ENCODE measurements around the gene DLG2.
A peak's percentile ranks its signal among the peaks of the same experiment; 100 is the strongest.
"Not testable (repeated sequence)": the region's sequence is repeated elsewhere in the genome, so short reads cannot be mapped to it uniquely, and the experiment has no call there.

DLG2 gene

DNA sequence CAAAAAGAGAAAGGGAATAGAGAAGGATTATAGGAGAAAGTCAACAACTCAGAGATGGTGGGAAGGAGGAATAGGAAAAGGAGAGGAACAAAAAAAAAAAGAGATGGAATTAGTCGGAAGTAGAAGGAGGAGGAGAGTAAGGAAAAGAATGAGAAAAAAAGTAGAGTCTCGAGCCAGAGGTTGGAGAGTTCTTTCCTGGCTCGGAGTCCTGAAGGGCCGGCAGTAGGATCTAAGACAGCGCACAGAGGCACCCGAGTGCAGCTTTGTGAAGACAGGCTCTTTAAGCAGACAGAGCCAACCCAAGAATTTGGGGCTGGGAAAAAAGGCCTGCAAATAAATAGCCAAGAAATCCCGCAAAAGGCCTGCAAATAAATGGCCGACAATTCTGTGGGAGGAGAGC lies 2170.6 kb downstream of the DLG2 start:
- Mint-ChIP-seq H3K36me3 (no peaks in the 10 kb centered on the region), H3K4me1 (no peaks in the 10 kb centered on the region), H3K9me3 (no peaks in the 10 kb centered on the region), H3K4me3 (no peak overlapping the region), H3K27ac (no peak overlapping the region), H3K27me3 (peaks cover 2% of the 10 kb centered on the region)
- no peak for ATAC-seq (ENCODE audit: low read depth)
- no peak for DNase-seq (ENCODE audit: low spot score in 2 of 2)

DNA sequence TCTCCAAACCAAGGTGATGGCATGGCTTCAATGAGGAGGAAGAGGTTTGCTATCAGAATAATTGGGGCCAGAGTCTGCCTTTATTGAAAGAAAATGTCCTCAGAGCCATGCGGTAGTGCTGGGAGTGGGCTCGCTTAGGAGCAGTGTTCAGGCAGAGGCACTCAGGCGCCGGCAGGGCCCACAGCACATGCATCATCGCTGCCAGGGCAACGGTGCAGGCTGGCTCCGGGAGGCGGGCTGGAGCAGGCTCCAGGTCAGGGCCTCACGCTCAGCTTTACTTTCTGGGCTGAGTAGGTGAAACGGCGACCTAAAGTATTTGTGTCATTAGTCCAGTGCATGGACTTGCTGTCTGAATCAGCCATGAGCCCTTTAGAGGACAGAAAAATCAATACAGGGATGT lies 2171.1 kb downstream of the DLG2 start:
- H3K27me3 Mint-ChIP-seq = peaks cover 2% of the 10 kb centered on the region
- no peaks in the 10 kb centered on the region for H3K4me1 Mint-ChIP-seq
- H3K27ac Mint-ChIP-seq = no peak overlapping the region
- no peak for ATAC-seq (ENCODE audit: low read depth)
- no peak overlapping the region for H3K4me3 Mint-ChIP-seq
- H3K36me3 Mint-ChIP-seq = no peaks in the 10 kb centered on the region
- DNase-seq (ENCODE audit: low spot score in 2 of 2) = no peak
- no peaks in the 10 kb centered on the region for H3K9me3 Mint-ChIP-seq

DNA sequence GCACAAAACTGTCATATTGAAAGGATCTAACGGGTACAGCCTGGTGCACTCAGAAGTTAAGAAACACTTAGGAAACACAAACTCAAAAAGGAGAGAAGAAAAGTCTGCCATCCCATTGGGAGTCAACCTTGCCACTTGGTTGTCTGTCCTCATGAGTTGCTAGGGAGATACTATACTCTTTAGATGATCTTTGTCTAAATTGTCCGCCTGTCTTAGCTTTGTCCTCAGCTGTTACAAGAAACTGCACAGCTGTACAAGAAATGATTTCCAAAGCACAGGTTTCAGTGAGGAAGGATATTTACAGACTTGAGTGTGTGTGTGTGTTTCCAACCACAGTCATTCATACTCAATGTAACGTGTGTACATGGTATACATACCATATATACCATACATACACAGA lies 2171.8 kb downstream of the DLG2 start:
- no peak overlapping the region for H3K27ac Mint-ChIP-seq
- H3K9me3 Mint-ChIP-seq = no peaks in the 10 kb centered on the region
- no peak for DNase-seq (ENCODE audit: low spot score in 2 of 2)
- H3K4me1 Mint-ChIP-seq = no peaks in the 10 kb centered on the region
- no peak overlapping the region for H3K4me3 Mint-ChIP-seq
- no peak for ATAC-seq (ENCODE audit: low read depth)
- no peaks in the 10 kb centered on the region for H3K36me3 Mint-ChIP-seq
- peaks cover 2% of the 10 kb centered on the region for H3K27me3 Mint-ChIP-seq

DNA sequence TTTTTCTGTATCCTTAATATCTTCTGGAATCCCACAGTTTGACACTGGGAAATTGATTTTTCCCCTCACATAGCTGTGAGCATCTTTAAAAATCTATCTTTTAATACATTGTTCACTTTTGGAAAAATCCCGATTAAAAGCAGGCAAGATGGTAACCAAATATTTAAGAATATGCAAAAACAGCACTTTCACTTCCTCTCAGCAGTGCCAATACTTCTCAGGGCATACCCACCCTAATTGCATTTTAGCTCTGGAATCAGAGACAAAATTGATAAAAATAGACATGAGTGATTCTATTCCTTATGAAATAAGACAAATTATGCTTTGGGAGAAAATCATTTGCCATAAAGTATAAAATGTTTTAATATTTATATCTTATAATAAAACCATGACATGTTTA lies 2172.5 kb downstream of the DLG2 start:
- Mint-ChIP-seq H3K4me1 (no peaks in the 10 kb centered on the region), H3K9me3 (no peaks in the 10 kb centered on the region), H3K36me3 (no peaks in the 10 kb centered on the region), H3K4me3 (no peak overlapping the region), H3K27me3 (peaks cover 2% of the 10 kb centered on the region), H3K27ac (no peak overlapping the region)
- no peak for ATAC-seq (ENCODE audit: low read depth)
- no peak for DNase-seq (ENCODE audit: low spot score in 2 of 2)

DNA sequence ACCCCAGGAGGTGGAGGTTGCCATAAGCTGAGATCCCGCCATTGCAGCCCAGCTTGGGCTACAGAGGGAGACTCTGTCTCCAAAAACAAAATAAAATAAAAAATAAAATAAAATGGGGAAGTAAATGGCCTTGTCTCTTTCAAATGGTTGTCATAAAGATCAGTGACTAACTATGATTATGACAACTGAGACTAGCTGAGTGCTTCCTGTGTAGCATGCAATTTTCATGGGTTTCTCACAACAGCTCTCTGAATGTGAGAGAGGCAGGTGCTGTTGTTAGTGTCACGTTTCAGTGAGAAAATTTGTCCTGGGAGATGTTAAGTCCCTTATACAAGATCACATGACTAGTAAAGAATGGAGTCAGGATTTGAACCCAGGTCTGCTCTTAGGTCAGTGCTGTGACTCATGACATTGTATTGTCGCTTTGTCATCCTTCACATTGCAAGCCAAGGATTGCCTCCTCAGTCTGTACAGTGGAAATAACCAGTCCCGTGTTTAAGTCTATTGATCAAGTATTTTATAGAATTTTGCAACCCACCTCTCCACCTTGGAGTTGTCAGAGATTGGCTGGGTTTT lies 2177.7 kb downstream of the DLG2 start:
- no peaks in the 10 kb centered on the region for H3K9me3 Mint-ChIP-seq
- H3K27me3 Mint-ChIP-seq = peaks cover 8% of the 10 kb centered on the region
- ATAC-seq (ENCODE audit: low read depth) (no peak), DNase-seq (ENCODE audit: low spot score in 2 of 2) (no peak)
- no peak overlapping the region for H3K4me3 Mint-ChIP-seq
- H3K27ac Mint-ChIP-seq = no peak overlapping the region
- no peaks in the 10 kb centered on the region for H3K4me1 Mint-ChIP-seq
- no peaks in the 10 kb centered on the region for H3K36me3 Mint-ChIP-seq

DNA sequence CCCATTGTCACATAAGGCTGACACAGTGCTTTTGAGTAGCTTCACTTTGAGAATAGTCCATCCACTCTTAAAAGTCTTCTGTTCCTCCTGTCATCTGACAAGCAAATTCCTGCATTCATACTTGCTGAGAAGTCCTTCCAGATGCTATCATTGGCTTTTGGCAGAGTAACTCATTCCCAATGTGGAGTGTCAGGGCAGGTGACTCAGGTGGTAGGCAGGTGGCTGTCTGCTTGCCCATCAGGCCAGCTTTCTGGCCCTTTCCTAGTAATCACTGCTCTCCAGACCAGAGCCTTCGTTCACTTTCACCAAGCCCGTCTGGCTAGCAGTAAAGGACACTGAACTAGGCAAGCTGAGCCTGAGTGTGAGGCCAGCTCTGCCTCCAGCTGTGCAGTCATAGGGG lies 2178.5 kb downstream of the DLG2 start:
- no peak overlapping the region for H3K4me3 Mint-ChIP-seq
- peaks cover 8% of the 10 kb centered on the region for H3K27me3 Mint-ChIP-seq
- H3K27ac Mint-ChIP-seq = no peak overlapping the region
- ATAC-seq (ENCODE audit: low read depth) = no peak
- DNase-seq (ENCODE audit: low spot score in 2 of 2) = no peak
- no peaks in the 10 kb centered on the region for H3K9me3 Mint-ChIP-seq
- H3K4me1 Mint-ChIP-seq = no peaks in the 10 kb centered on the region
- H3K36me3 Mint-ChIP-seq = no peaks in the 10 kb centered on the region

DNA sequence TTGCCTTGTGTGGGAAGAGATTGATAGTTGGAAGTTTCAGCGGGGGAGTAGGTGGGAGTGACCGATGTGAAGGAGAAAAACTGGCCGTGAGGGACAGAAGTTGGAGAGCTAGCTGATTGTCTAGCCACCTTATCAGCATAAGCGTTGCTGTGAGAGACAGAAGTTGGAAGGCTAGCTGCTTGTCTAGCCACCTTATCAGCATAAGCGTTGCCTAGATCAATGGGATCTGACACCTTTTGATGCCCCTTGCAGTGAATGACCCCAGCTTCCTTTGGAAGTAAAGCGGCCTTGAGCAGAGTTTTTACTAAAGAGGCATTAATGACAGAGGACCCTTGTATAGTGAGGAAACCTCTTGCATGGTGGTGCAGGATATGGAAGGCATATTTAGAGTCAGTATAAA lies 2183.3 kb downstream of the DLG2 start:
- H3K27ac Mint-ChIP-seq; H3K9me3 Mint-ChIP-seq; ATAC-seq (ENCODE audit: low read depth); DNase-seq (ENCODE audit: low spot score in 2 of 2); H3K4me1 Mint-ChIP-seq; H3K27me3 Mint-ChIP-seq; H3K36me3 Mint-ChIP-seq; H3K4me3 Mint-ChIP-seq: not testable (repeated sequence)

DNA sequence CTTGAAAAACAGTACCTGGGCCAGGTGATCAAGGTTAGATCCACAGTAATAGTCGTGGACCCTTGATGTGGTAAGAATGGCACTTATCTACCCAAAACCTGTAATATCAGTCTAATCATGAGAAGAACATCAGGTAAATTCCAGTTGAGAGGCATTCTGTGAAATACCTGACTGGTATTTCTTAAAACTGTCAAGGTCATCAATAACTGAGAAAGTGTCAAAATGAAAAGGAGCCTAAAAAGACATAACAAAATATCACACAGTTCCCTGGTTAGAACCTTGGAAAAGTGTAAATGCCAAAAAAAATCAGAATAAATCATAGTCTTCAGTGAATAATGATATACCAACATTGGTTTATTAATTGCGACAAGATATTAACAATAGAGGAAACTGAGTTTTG lies 2185.5 kb downstream of the DLG2 start:
- H3K27me3 Mint-ChIP-seq = peaks cover 2% of the 10 kb centered on the region
- H3K4me1 Mint-ChIP-seq = no peaks in the 10 kb centered on the region
- H3K27ac Mint-ChIP-seq = no peak overlapping the region
- DNase-seq (ENCODE audit: low spot score in 2 of 2) = no peak
- no peak for ATAC-seq (ENCODE audit: low read depth)
- H3K36me3 Mint-ChIP-seq = no peaks in the 10 kb centered on the region
- no peak overlapping the region for H3K4me3 Mint-ChIP-seq
- H3K9me3 Mint-ChIP-seq = no peaks in the 10 kb centered on the region

DNA sequence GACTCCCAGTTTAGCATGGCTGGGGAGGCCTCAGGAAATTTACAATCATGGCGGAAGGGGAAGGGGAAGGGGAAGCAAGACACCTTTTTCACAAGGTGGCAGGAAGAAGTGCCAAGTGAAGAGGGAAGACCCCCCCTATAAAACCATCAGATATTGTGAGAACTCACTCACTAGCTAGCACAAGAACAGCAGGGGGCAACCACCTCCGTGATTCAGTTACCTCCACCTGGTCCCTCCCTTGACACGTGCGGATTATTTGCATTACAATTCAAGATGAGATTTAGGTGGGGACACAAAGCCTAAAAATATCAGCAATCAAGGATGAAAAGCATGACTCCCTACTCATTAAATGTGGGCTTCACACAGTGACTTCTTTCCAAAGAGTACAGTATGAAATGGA lies 2186.0 kb downstream of the DLG2 start:
- DNase-seq (ENCODE audit: low spot score in 2 of 2) (no peak), ATAC-seq (ENCODE audit: low read depth) (no peak)
- H3K27me3 Mint-ChIP-seq = peaks cover 2% of the 10 kb centered on the region
- no peaks in the 10 kb centered on the region for H3K9me3 Mint-ChIP-seq
- no peak overlapping the region for H3K27ac Mint-ChIP-seq
- H3K4me3 Mint-ChIP-seq = no peak overlapping the region
- no peaks in the 10 kb centered on the region for H3K36me3 Mint-ChIP-seq
- H3K4me1 Mint-ChIP-seq = no peaks in the 10 kb centered on the region

DNA sequence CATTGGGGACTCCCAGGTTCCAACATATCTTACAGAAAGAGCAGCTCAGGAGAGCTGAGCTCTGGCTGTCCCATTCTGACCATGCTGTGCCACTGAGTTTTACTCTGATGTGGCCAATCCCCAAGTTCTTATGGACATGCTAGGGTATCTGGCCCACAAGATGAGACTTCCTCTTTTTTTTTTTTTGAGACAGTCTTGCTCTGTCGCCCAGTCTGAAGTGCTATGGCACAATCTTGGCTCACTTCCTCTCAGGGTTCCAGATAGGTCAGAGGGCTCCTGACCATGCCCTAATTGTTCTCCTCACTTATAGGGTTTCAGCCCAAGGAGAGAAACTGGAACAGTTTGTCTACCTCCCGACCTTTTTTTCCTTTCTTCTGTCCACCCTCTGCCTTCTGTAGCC lies 2188.7 kb downstream of the DLG2 start:
- H3K4me3 Mint-ChIP-seq = no peak overlapping the region
- peaks cover 2% of the 10 kb centered on the region for H3K27me3 Mint-ChIP-seq
- H3K4me1 Mint-ChIP-seq = no peaks in the 10 kb centered on the region
- no peaks in the 10 kb centered on the region for H3K9me3 Mint-ChIP-seq
- ATAC-seq (ENCODE audit: low read depth) (peak; percentile 64), DNase-seq (ENCODE audit: low spot score in 2 of 2) (no peak)
- no peak overlapping the region for H3K27ac Mint-ChIP-seq
- H3K36me3 Mint-ChIP-seq = no peaks in the 10 kb centered on the region

DNA sequence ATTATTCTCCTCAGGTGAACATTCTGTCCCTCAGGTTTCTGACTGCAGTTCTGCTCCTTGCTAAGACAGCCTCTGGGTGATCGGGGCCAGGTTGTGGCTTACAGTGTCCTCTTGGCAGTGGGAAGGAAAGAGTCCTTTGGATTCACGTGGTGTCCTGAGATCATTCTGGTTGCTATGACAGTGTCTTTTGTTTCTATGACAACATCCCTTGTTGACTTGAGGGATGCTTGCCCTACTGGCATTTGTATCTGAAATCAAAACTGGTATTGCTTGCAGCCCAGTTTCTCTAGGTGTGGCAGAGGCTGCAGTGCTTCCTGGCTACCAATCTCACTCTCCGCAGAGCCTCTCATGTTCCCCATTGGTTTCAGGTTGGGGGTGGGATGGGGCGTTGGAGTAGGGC lies 2189.2 kb downstream of the DLG2 start:
- no peak for ATAC-seq (ENCODE audit: low read depth)

DNA sequence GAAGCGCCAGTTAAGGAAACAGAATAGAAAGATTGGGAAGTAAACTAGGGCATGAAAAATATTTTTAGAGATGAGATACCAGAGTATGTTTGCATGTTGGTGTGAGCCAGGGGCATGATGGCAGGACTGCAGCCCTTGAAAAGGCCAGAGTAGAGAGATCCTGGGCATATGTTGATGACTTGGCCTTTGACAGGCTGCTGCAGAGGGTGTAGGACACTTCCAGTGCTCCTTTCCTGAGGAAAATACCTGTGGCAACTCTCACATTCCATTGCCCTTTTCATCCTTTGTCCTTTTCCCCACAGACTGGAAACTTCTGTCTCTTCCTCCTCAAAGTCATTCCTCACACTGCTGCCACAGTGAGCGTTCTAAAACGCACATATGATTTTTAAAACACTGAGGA lies 2190.3 kb downstream of the DLG2 start:
- H3K36me3 Mint-ChIP-seq = no peaks in the 10 kb centered on the region
- no peak for DNase-seq (ENCODE audit: low spot score in 2 of 2)
- ATAC-seq (ENCODE audit: low read depth) = no peak
- peaks cover 2% of the 10 kb centered on the region for H3K27me3 Mint-ChIP-seq
- H3K4me3 Mint-ChIP-seq = no peak overlapping the region
- no peak overlapping the region for H3K27ac Mint-ChIP-seq
- H3K4me1 Mint-ChIP-seq = no peaks in the 10 kb centered on the region
- no peaks in the 10 kb centered on the region for H3K9me3 Mint-ChIP-seq

More for the DNA sequence above, 2189.2 kb downstream of the DLG2 start:
- no peaks in the 10 kb centered on the region for H3K4me1 Mint-ChIP-seq
- no peak overlapping the region for H3K4me3 Mint-ChIP-seq
- no peaks in the 10 kb centered on the region for H3K36me3 Mint-ChIP-seq
- peaks cover 2% of the 10 kb centered on the region for H3K27me3 Mint-ChIP-seq
- H3K9me3 Mint-ChIP-seq = no peaks in the 10 kb centered on the region
- no peak for DNase-seq (ENCODE audit: low spot score in 2 of 2)
- H3K27ac Mint-ChIP-seq = no peak overlapping the region

DNA sequence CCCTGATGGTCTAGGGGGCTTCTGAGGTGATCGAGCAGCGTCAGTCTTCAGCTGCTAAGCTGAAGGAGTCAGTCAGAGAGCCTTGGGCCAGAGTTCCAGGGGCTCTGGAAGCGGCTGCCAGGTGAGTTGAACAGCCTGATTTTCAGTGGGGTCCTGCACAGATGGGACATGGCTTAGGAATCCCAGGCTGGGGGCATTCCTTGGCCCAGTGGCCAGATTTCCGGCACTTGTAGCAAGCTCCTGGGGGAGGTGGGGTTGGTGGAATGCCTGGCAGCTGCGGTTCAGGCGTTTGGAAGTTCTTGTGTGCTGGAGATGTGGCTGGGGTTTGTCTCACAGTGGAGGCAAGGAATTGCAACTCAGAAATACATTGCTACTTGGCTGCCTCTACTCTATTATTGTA lies 2192.3 kb downstream of the DLG2 start:
- not testable (repeated sequence) for H3K27me3 Mint-ChIP-seq; DNase-seq (ENCODE audit: low spot score in 2 of 2); H3K4me1 Mint-ChIP-seq; H3K36me3 Mint-ChIP-seq; H3K4me3 Mint-ChIP-seq; H3K9me3 Mint-ChIP-seq; ATAC-seq (ENCODE audit: low read depth); H3K27ac Mint-ChIP-seq

DNA sequence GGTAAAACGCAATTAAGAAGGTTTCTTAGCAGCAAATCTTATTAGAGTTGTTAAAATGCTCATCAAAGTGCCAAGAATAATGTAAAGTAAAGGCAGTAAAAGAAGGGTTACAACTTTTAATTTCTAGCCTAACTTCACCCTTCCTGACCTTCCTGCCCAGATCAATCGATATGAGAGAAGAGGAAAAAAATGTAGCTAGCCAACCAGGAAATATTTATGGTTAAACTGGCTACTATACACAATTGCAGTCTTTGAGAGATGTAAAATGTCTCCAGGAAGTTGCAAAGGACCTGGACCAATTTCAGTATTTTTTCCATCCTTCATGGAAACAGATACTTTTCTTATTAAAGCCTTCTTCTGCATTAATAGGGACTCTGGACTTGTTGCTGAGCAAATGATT lies 2199.2 kb downstream of the DLG2 start:
- no peaks in the 10 kb centered on the region for H3K4me1 Mint-ChIP-seq
- peaks cover 3% of the 10 kb centered on the region for H3K36me3 Mint-ChIP-seq
- no peak for ATAC-seq (ENCODE audit: low read depth)
- H3K4me3 Mint-ChIP-seq = no peak overlapping the region
- H3K27me3 Mint-ChIP-seq = no peaks in the 10 kb centered on the region
- H3K27ac Mint-ChIP-seq = no peak overlapping the region
- H3K9me3 Mint-ChIP-seq = peaks cover 2% of the 10 kb centered on the region
- DNase-seq (ENCODE audit: low spot score in 2 of 2) = no peak

DNA sequence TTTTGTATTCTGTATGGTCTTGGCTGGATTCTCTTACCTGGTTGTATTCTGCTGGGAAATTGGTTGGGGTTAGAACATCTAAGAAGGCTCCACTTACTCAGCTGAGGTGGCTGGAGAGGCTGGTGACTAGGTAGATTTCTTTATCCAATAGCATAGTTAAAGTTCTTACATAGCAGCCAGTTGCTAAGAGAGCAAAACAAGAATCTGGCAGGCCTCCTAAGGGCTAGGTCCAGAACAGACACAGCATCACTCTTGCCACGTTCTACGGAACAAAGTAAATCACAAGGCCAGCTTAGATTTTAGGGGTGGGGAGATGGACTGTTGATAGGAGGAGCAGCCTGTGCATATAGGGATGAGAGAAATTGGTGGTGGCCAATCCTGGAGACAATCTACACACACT lies 2199.6 kb downstream of the DLG2 start:
- Mint-ChIP-seq H3K27me3 (no peaks in the 10 kb centered on the region), H3K4me3 (no peak overlapping the region), H3K27ac (no peak overlapping the region), H3K36me3 (peaks cover 4% of the 10 kb centered on the region), H3K4me1 (no peaks in the 10 kb centered on the region), H3K9me3 (peaks cover 5% of the 10 kb centered on the region)
- DNase-seq (ENCODE audit: low spot score in 2 of 2) = no peak
- no peak for ATAC-seq (ENCODE audit: low read depth)

DNA sequence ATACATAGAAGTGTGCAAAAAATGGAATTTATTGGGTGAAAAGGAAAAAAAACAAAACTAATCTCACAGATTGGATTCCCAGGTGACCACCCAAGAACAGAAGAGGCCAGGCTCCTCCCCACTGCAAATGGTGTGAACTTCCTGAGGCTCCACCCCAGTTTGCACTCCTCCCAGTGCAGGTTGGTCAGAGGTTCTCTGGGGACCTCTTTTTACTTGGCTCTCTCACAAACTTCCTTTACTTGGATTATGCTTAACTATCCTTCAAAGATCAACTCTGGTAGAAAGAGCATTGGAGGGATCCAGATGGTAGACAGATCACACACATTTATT lies 2202.0 kb downstream of the DLG2 start:
- Mint-ChIP-seq H3K36me3 (peaks cover 13% of the 10 kb centered on the region), H3K9me3 (peaks cover 21% of the 10 kb centered on the region), H3K4me1 (no peaks in the 10 kb centered on the region), H3K27me3 (peaks cover 11% of the 10 kb centered on the region), H3K4me3 (no peak overlapping the region), H3K27ac (no peak overlapping the region)
- ATAC-seq (ENCODE audit: low read depth) = no peak
- DNase-seq (ENCODE audit: low spot score in 2 of 2) = no peak

Data from memory B cell (primary cell).